ENCODE measurements around the gene SSU72. TPM values are rescaled to one million over a fixed set of nuclear protein-coding genes. Genes with fewer than 3 reads are reported as not detected.
A peak's percentile ranks its signal among the peaks of the same experiment; 100 is the strongest.

Gene SSU72
- total and polyA plus RNA-seq, 2 donors from 2014 or later, result 102 to 143 TPM

DNA sequence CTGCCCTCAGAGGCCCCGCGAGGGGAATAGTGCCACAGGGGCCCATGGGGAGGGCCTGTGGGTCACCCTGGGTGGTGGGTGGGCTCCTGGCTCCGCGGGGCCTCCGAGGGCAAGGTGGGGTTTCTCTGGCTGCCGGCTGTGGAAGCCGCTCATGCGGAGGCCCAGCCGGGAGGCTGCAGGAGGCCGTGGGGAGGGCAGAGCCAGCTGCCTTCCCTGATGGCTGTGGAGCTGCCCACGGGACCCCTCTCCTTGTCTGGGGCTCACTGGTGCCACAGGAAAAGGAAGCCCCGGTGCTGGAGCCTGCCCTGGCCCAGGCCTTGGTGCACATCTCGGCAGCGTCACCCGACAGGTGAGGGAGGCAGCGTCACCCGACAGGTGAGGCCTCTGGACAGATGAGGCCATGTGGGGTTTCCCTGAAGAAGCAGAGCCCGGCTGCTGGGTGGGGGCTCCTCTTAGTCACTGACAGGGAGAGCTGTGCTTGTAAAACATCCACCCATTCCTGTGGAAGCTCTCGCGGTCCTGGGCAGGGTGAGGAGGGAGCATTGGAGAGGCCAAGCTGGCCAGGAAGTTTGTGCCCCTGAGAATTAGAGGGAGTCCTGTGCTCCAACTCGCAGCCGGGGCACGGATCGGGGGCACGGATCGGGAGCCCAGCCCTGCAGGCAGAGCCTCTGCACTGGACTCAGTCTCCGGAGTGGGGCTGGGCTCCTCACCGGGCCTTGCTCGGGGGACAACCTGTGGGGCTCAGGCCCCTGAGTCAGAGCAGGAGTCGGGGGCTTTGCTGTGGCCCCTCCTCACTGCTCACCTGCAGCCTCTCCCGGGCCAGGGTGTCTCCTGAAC, 46.7 kb upstream of the SSU72 start:
- peaks cover 0 to 11% (median 0%) of the 10 kb centered on the region in 3 donors for H3K4me1 ChIP-seq (ENCODE audit: control insufficient read depth in 2 of 3, insufficient read depth in 2 of 3, low read depth in 1 of 3, low read length in 3 of 3)
- TF ChIP-seq, protein P1, sequence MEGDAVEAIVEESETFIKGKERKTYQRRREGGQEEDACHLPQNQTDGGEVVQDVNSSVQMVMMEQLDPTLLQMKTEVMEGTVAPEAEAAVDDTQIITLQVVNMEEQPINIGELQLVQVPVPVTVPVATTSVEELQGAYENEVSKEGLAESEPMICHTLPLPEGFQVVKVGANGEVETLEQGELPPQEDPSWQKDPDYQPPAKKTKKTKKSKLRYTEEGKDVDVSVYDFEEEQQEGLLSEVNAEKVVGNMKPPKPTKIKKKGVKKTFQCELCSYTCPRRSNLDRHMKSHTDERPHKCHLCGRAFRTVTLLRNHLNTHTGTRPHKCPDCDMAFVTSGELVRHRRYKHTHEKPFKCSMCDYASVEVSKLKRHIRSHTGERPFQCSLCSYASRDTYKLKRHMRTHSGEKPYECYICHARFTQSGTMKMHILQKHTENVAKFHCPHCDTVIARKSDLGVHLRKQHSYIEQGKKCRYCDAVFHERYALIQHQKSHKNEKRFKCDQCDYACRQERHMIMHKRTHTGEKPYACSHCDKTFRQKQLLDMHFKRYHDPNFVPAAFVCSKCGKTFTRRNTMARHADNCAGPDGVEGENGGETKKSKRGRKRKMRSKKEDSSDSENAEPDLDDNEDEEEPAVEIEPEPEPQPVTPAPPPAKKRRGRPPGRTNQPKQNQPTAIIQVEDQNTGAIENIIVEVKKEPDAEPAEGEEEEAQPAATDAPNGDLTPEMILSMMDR (IDR thresholded peaks at IDR 0.05; ENCODE audit: borderline replicate concordance, extremely low read depth, insufficient read depth), result no peak
- H3K4me3 ChIP-seq (ENCODE audit: low read length in 3 of 3), result no peak overlapping the region
- FAIRE-seq, result no peak
- H3K36me3 ChIP-seq (ENCODE audit: control insufficient read depth in 2 of 3, insufficient read depth in 3 of 3, low read length in 3 of 3), result peaks cover 0 to 6% (median 0%) of the 10 kb centered on the region in 3 donors
- H3K27ac ChIP-seq (ENCODE audit: low read depth in 2 of 2, low read length in 2 of 2), result no peak overlapping the region
- DNase-seq, result peak in 1 of 5 donors; percentile 77
- no peaks in the 10 kb centered on the region for H3K9me3 ChIP-seq (ENCODE audit: control insufficient read depth in 2 of 3, insufficient read depth in 1 of 3, low read length in 3 of 3)
- no peak overlapping the region for H3K9ac ChIP-seq (ENCODE audit: low read length in 3 of 3)
- H3K27me3 ChIP-seq (ENCODE audit: control insufficient read depth, insufficient read depth, low read length), result no peaks in the 10 kb centered on the region
- intact Hi-C loops (cut with DNase I), result no loop called here

DNA sequence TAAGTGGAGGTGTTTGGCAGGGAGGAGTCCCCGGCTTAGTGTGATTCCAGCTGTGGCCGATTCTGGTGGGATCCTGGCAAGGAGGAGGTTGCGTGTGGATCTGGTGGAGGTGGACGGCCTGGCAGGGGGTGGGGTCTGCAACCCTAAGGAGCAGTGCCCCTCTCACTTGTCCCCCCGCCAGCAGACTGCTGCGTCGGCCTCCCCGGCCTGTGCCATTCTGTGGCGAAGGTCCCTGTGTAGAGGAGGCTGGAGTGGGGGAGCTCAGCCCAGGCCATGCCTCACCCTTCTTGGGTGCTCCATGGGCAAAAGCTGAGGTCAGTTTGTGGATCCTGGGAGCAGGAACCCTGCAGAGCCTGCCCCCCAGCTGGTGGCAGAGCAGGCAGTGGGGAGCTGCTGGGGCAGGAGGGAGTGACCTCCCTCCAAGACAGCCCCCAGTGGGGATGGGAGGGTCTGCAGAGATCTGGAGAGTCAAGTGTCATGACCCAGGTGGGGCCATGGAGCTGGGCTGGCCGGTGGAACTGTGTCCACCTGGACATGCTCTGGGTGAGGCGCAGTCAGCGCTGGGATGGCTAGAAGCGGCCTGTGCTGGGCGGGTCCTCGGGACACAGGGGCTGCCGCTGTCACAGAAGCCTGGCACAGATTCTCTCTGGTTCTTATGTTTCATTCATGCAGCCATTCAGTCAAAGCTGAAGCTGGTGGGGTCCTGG, 45.9 kb upstream of the SSU72 start:
- peak in 2 of 5 donors; percentile 51 to 78 for DNase-seq

DNA sequence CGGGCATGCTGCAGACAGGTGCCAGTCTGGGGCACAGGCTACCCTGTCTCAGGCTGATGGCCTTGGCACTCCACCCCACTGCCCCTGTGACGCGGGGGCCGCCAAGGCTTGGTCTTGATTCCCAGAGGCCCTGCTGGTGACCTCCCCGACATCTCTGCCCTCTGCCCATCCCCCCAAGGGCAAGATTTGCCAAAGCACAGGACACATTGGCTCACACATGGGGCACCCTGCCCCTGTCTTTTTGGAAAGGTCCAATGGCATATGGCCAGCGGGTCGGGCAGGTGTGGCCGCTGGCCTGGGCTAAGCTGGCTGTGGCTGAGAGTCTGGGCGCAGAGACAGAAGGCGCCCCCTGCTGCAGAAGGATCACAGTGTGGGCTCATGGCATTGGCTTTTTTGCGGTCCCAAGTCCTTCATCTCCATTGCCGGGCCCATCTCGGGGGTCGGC, 45.3 kb upstream of the SSU72 start:
- DNase-seq, result peak in 2 of 5 donors; percentile 48 to 69
- Histone ChIP-seq H3K36me3 (ENCODE audit: control insufficient read depth in 2 of 3, insufficient read depth in 3 of 3, low read length in 3 of 3) (peaks cover 0 to 6% (median 0%) of the 10 kb centered on the region in 3 donors), H3K27me3 (ENCODE audit: control insufficient read depth, insufficient read depth, low read length) (no peaks in the 10 kb centered on the region), H3K4me1 (ENCODE audit: control insufficient read depth in 2 of 3, insufficient read depth in 2 of 3, low read depth in 1 of 3, low read length in 3 of 3) (peaks cover 0 to 12% (median 0%) of the 10 kb centered on the region in 3 donors), H3K4me3 (ENCODE audit: low read length in 3 of 3) (no peak overlapping the region), H3K9ac (ENCODE audit: low read length in 3 of 3) (no peak overlapping the region), H3K27ac (ENCODE audit: low read depth in 2 of 2, low read length in 2 of 2) (no peak overlapping the region), H3K9me3 (ENCODE audit: control insufficient read depth in 2 of 3, insufficient read depth in 1 of 3, low read length in 3 of 3) (no peaks in the 10 kb centered on the region)
- intact Hi-C loops (cut with DNase I), result no loop called here
- TF ChIP-seq, protein P1 (IDR thresholded peaks at IDR 0.05; ENCODE audit: borderline replicate concordance, extremely low read depth, insufficient read depth), result no peak
- FAIRE-seq, result no peak

More for the DNA sequence above, 45.9 kb upstream of the SSU72 start:
- no peak overlapping the region for H3K27ac ChIP-seq (ENCODE audit: low read depth in 2 of 2, low read length in 2 of 2)
- no peak overlapping the region for H3K9ac ChIP-seq (ENCODE audit: low read length in 3 of 3)
- no peaks in the 10 kb centered on the region for H3K9me3 ChIP-seq (ENCODE audit: control insufficient read depth in 2 of 3, insufficient read depth in 1 of 3, low read length in 3 of 3)
- H3K4me3 ChIP-seq (ENCODE audit: low read length in 3 of 3), result no peak overlapping the region
- TF ChIP-seq, protein P1 (IDR thresholded peaks at IDR 0.05; ENCODE audit: borderline replicate concordance, extremely low read depth, insufficient read depth), result no peak
- FAIRE-seq, result no peak
- intact Hi-C loops (cut with DNase I), result no loop called here
- H3K36me3 ChIP-seq (ENCODE audit: control insufficient read depth in 2 of 3, insufficient read depth in 3 of 3, low read length in 3 of 3), result peaks cover 0 to 6% (median 0%) of the 10 kb centered on the region in 3 donors
- H3K27me3 ChIP-seq (ENCODE audit: control insufficient read depth, insufficient read depth, low read length), result no peaks in the 10 kb centered on the region
- peaks cover 0 to 12% (median 0%) of the 10 kb centered on the region in 3 donors for H3K4me1 ChIP-seq (ENCODE audit: control insufficient read depth in 2 of 3, insufficient read depth in 2 of 3, low read depth in 1 of 3, low read length in 3 of 3)
